ENCODE data around the gene AGTR1. TPM values are rescaled to one million over a fixed set of nuclear protein-coding genes. Genes with fewer than 3 reads are reported as not detected.
A peak's percentile ranks its signal among the peaks of the same experiment; 100 is the strongest.

Gene AGTR1
- total RNA-seq (2014; rRNA removed; shearing (Covaris generic)) = not detected in 2 replicates

GRCh38 chr3:148697306-148698189 is at the start of gene AGTR1:
TSS of gene AGTR1 (plus strand) at chr3:148697903. CDS start at chr3:148741036, 43,133 bp downstream.
- peak; percentile 28 for DNase-seq (ENCODE audit: low read depth)

- DNase-seq (ENCODE audit: low read depth) = no peak
Observed at GRCh38 chr3:148648685-148649352, 48.9 kb upstream of the AGTR1 start.

- DNase-seq (ENCODE audit: low read depth) = no peak
Observed at GRCh38 chr3:148651549-148651948, 46.2 kb upstream of the AGTR1 start.

GRCh38 chr3:148654433-148654832 is 43.3 kb upstream of the AGTR1 start:
- no peak for DNase-seq (ENCODE audit: low read depth)

GRCh38 chr3:148657470-148657869 is 40.2 kb upstream of the AGTR1 start:
- no peak for DNase-seq (ENCODE audit: low read depth)

- no peak for DNase-seq (ENCODE audit: low read depth)
Observed at GRCh38 chr3:148659512-148659911, 38.2 kb upstream of the AGTR1 start.

- no peak for DNase-seq (ENCODE audit: low read depth)
Observed at GRCh38 chr3:148680289-148680688, 17.4 kb upstream of the AGTR1 start.

- DNase-seq (ENCODE audit: low read depth) = no peak
Observed at GRCh38 chr3:148681080-148681479, 16.6 kb upstream of the AGTR1 start.

- no peak for DNase-seq (ENCODE audit: low read depth)
Observed at GRCh38 chr3:148682997-148683396, 14.7 kb upstream of the AGTR1 start.

GRCh38 chr3:148694116-148694515 is 3.6 kb upstream of the AGTR1 start:
- no peak for DNase-seq (ENCODE audit: low read depth)

- no peak for DNase-seq (ENCODE audit: low read depth)
Observed at GRCh38 chr3:148698190-148698810, 597 bp downstream of the AGTR1 start.

GRCh38 chr3:148705314-148705713 is 7.6 kb downstream of the AGTR1 start:
- DNase-seq (ENCODE audit: low read depth) = no peak

- DNase-seq (ENCODE audit: low read depth) = no peak
Observed at GRCh38 chr3:148707601-148708380, 10.1 kb downstream of the AGTR1 start.

- no peak for DNase-seq (ENCODE audit: low read depth)
Observed at GRCh38 chr3:148708409-148708808, 10.7 kb downstream of the AGTR1 start.

- no peak for DNase-seq (ENCODE audit: low read depth)
Observed at GRCh38 chr3:148709560-148710253, 12.0 kb downstream of the AGTR1 start.

- no peak for DNase-seq (ENCODE audit: low read depth)
Observed at GRCh38 chr3:148710665-148711064, 13.0 kb downstream of the AGTR1 start.

GRCh38 chr3:148711981-148712666 is 14.4 kb downstream of the AGTR1 start:
- DNase-seq (ENCODE audit: low read depth) = no peak

- DNase-seq (ENCODE audit: low read depth) = no peak
Observed at GRCh38 chr3:148714521-148714920, 16.8 kb downstream of the AGTR1 start.

- DNase-seq (ENCODE audit: low read depth) = no peak
Observed at GRCh38 chr3:148716657-148717056, 19.0 kb downstream of the AGTR1 start.

GRCh38 chr3:148717885-148718561 is 20.3 kb downstream of the AGTR1 start:
- no peak for DNase-seq (ENCODE audit: low read depth)
